ENCODE data around the gene SBF2. TPM values are rescaled to one million over a fixed set of nuclear protein-coding genes. Genes with fewer than 3 reads are reported as not detected.

SBF2 gene
- polyA plus RNA-seq, 1 experiment, result 44.4 TPM

DNA sequence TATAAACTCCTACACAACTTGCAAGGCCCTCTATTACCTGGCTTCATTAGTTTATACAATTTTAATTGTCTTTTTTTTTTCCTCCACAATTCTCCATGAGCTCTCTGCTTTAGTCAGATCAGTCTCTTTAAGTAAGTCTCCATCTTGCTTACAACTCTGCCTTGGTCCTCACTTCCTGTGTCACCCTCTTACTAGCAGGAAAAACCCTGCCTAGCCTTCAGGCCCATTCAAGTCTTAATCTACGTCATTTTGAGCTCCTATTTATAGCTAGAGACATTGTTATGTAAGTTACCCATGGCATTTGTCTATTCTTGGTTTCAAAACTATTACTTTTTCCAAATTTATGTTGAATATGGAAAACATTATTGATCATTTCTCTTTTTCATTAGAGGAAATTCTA lies 177.4 kb downstream of the SBF2 start:
- TF ChIP-seq, protein P1, sequence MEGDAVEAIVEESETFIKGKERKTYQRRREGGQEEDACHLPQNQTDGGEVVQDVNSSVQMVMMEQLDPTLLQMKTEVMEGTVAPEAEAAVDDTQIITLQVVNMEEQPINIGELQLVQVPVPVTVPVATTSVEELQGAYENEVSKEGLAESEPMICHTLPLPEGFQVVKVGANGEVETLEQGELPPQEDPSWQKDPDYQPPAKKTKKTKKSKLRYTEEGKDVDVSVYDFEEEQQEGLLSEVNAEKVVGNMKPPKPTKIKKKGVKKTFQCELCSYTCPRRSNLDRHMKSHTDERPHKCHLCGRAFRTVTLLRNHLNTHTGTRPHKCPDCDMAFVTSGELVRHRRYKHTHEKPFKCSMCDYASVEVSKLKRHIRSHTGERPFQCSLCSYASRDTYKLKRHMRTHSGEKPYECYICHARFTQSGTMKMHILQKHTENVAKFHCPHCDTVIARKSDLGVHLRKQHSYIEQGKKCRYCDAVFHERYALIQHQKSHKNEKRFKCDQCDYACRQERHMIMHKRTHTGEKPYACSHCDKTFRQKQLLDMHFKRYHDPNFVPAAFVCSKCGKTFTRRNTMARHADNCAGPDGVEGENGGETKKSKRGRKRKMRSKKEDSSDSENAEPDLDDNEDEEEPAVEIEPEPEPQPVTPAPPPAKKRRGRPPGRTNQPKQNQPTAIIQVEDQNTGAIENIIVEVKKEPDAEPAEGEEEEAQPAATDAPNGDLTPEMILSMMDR (IDR thresholded peaks at IDR 0.05; ENCODE audit: low read depth, low read length), result no peak
- Histone ChIP-seq H3K27me3 (ENCODE audit: control insufficient read depth, insufficient read depth, low read length) (no peaks in the 10 kb centered on the region), H3K4me3 (ENCODE audit: low read depth, low read length) (no peak overlapping the region), H3K9me3 (ENCODE audit: control insufficient read depth, insufficient read depth, low read length) (no peaks in the 10 kb centered on the region), H3K27ac (ENCODE audit: low read depth, low read length) (no peak overlapping the region)
- ChIA-PET POLR2A (interaction anchor here (1.2 kb wide), 1 partner anchor 188 kb away, joined by 4 read pairs; the partner anchor contains the start of gene ADM), CTCF (interaction anchor here (0.7 to 0.8 kb wide), 2 partner anchors 91 to 610 kb away, joined by 3 to 6 read pairs; no protein-coding TSS in a partner anchor)
- DNase-seq (ENCODE audit: low read depth, low spot score), result no peak

DNA sequence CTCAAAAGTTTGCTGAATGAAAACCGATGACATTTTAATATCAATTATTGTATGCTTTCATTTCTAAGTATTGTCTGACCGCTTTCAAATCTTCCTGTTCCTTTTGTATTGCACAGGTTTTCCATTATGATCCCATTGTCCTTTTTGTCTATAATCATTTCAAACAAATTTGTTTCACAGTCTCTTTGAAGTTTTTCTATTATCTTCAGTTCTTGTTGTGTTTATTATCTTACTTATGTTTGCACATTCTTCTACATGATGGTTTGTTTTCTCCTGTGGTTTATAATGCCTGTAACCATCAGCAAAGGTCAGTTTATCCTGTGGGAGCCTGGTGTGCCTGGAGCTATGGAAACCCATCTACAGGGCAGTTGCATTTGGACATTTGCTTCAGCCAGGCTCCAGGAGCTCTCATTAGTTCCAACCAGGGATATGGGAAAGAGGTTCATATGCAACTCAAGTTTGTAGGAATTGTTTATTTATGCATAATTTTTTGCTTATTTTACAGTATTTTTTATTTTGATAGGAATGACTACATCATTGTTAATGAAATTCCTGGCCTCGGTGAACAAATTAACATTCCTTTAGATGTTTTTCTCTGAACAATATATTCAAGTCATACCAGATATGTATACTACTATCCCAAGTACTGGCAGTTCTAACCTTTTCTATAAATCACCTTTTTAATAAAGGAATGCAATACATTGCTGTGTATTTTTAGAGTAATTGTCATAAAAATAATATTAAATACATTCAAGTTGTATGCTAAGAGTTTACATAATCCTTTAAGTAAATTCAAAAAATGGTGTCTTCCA lies 179.2 kb downstream of the SBF2 start:
- DNase-seq (ENCODE audit: low read depth, low spot score), result no peak
- TF ChIP-seq, protein P1 (IDR thresholded peaks at IDR 0.05; ENCODE audit: low read depth, low read length), result no peak
- Histone ChIP-seq H3K9me3 (ENCODE audit: control insufficient read depth, insufficient read depth, low read length) (no peaks in the 10 kb centered on the region), H3K4me3 (ENCODE audit: low read depth, low read length) (no peak overlapping the region), H3K27ac (ENCODE audit: low read depth, low read length) (no peak overlapping the region), H3K27me3 (ENCODE audit: control insufficient read depth, insufficient read depth, low read length) (no peaks in the 10 kb centered on the region)
- CTCF ChIA-PET, result no interaction called here
- POLR2A ChIA-PET, result interaction anchor here (0.6 kb wide), 1 partner anchor 18 kb away, joined by 3 read pairs; no protein-coding TSS in a partner anchor

DNA sequence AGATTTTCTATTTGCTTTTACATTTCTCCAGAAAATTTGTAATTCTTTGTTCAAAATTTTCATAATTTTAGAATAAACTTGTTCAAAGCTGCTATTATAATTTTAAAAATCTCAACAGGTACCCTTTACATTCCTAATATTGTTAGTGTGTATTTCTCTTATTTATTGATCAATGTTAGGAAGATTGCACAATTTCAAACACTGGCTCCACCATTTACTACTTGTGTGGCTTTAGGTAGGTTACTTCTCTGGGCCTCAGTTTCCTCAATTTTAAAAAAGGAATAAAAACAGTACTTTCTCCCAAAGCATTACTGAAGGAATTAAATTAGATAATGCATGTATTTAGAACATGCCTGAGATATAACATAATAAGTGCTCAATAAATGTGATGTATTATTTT lies 180.2 kb downstream of the SBF2 start:
- Histone ChIP-seq H3K9me3 (ENCODE audit: control insufficient read depth, insufficient read depth, low read length) (no peaks in the 10 kb centered on the region), H3K27me3 (ENCODE audit: control insufficient read depth, insufficient read depth, low read length) (no peaks in the 10 kb centered on the region), H3K27ac (ENCODE audit: low read depth, low read length) (no peak overlapping the region), H3K4me3 (ENCODE audit: low read depth, low read length) (no peak overlapping the region)
- TF ChIP-seq, protein P1 (IDR thresholded peaks at IDR 0.05; ENCODE audit: low read depth, low read length), result no peak
- no peak for DNase-seq (ENCODE audit: low read depth, low spot score)
- POLR2A ChIA-PET, result no interaction called here
- CTCF ChIA-PET, result no interaction called here

DNA sequence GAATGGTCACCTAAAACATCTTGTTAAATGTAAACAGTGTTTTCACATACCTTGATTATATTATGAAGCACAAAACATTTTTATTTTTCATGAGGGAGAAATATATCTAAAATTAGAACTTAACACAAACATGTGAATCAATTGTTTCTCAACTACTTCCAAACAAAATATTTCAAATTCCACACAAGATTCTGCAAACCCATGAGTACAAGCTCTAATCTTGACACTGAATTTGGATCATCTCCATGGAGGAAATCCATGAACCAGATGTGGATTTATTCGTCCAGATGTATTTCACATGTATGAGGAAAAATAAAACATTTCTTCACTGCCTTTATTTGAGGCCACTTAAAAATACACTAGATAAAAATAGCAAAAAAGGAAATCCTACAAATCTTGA lies 184.2 kb downstream of the SBF2 start:
- ChIA-PET POLR2A (interaction anchor here (0.6 to 1.2 kb wide), 2 partner anchors 13 to 642 kb away, joined by 3 to 12 read pairs; no protein-coding TSS in a partner anchor), CTCF (no interaction called here)
- TF ChIP-seq, protein P1 (IDR thresholded peaks at IDR 0.05; ENCODE audit: low read depth, low read length), result no peak
- Histone ChIP-seq H3K27ac (ENCODE audit: low read depth, low read length) (no peak overlapping the region), H3K27me3 (ENCODE audit: control insufficient read depth, insufficient read depth, low read length) (no peaks in the 10 kb centered on the region), H3K9me3 (ENCODE audit: control insufficient read depth, insufficient read depth, low read length) (no peaks in the 10 kb centered on the region), H3K4me3 (ENCODE audit: low read depth, low read length) (no peak overlapping the region)
- peak; percentile 67 for DNase-seq (ENCODE audit: low read depth, low spot score)

Measured in AG04450 (cell line).